Naive thymus-derived CD8-positive, alpha-beta T cell (primary cell): ENCODE results near the gene PLXNB2. TPM values are rescaled to one million over a fixed set of nuclear protein-coding genes. Genes with fewer than 3 reads are reported as not detected.

ENCODE experiments used
- ATAC-seq, 2 donors: fragments of 150-1000 bp; cut with Tn5 transposase in 1 of 2; sonication (Bioruptor Pico), chemical (Tn5 transposase) in 1 of 2; 1 replicate in 1 of 2; 2 replicates in 1 of 2; pipeline ENCODE4 v1.10.0; 2021; ENCODE audit warnings: mild to moderate bottlenecking in 2 of 2, moderate library complexity in 2 of 2
- POLR2A ChIA-PET: fragments of 350-600 bp; sonication (Branson Sonifier 250); formaldehyde crosslinking; loops from one replicate; lab custom pipeline; 2021; ENCODE audit warnings: antibody characterized with exemption; lab: Charles Lee
- DNase-seq, 10 donors: peaks; one replicate each; pipeline versions ENCODE4 v3.0.0 to v3.0.0-alpha.2; 2020 to 2022
- H3K27ac Mint-ChIP-seq, 10 donors: one replicate each; pipeline ENCODE4 v1.8.0; 2020 to 2022; ENCODE audit warnings: mild to moderate bottlenecking in 10 of 10, mixed read lengths in 10 of 10, moderate library complexity in 4 of 10, inconsistent platforms in 1 of 10
- H3K27me3 Mint-ChIP-seq, 5 donors: one replicate each; pipeline ENCODE4 v1.8.0; 2021 to 2022; ENCODE audit warnings: mixed read lengths in 5 of 5
- H3K36me3 Mint-ChIP-seq, 3 donors: one replicate each; pipeline ENCODE4 v1.8.0; 2020 to 2022; ENCODE audit warnings: mixed read lengths in 3 of 3, mild to moderate bottlenecking in 2 of 3, inconsistent platforms in 1 of 3
- H3K4me1 Mint-ChIP-seq, 4 donors: one replicate each; pipeline ENCODE4 v1.8.0; 2021 to 2022; ENCODE audit warnings: mixed read lengths in 4 of 4
- H3K4me3 Mint-ChIP-seq, 10 donors: one replicate each; pipeline ENCODE4 v1.8.0; 2020 to 2022; ENCODE audit warnings: mild to moderate bottlenecking in 10 of 10, mixed read lengths in 10 of 10, moderate library complexity in 6 of 10, inconsistent platforms in 1 of 10
- H3K9me3 Mint-ChIP-seq, 9 donors: one replicate each; pipeline ENCODE4 v1.8.0; 2020 to 2022; ENCODE audit warnings: mixed read lengths in 9 of 9, mild to moderate bottlenecking in 3 of 9, inconsistent platforms in 1 of 9, moderate library complexity in 1 of 9
- polyA plus RNA-seq, 3 donors: library from polyadenylated mRNA; unstranded; fragments of 300-500 nt; fragmentation: Illumina TruSeq; gene quantifications; one replicate each; pipeline ENCODE4 v1.2.3, GENCODE V29; 2021
- total RNA-seq, 8 experiments: library from RNA in 2 of 8; stranded (reverse) in 2 of 8; gene quantifications; one replicate each; pipeline ENCODE4 v1.2.3 and lab custom pipeline; 2021 to 2026

The PLXNB2 gene
- total and polyA plus RNA-seq, 5 experiments from 2014 or later = 0.72 to 16.7 (median 4.1) TPM

DNA sequence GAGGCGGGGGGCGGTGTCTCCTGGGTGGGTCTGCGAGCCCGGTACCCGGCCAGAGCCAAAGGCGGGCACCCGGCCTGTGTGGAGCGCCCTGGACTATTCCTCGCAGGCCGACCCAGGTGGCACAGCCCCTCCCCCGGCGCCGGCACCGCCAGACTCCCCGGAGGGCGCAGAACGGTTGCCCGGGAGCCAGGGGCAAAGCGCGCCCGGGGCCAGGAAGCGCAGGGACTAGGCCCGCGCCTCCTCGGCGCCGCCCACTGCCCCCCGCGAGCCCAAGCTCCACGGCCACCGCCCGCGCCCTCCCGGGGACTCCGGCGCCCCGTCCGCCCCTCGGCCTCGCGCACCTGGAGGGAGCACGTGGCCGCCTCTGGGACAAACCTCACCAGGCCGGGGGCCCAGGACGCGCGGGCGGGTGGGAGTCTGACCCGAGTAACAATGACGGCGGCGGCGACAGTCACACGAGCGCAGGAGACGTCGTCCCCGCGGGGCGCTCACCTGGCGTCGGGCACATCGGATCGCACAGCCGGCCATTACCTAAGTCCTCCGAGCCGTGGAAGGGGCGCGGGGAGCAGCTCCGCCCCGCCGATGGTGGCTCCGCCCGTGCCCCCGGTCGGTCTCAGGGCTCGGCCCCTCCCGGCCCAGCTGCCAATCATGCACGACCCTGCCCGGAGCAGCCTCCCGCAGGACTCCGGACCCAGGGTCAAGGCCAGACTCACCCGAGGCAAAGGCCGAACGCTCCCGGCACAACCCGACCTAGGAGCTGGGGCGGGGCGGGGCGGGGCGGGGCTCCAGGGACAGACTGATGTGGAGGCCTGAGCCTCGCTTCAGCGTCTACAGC lies 7.4 kb downstream of the PLXNB2 start:
- no peak for DNase-seq
- ATAC-seq = peak in 1 of 2 donors; percentile 42
- peaks cover 0 to 37% (median 0%) of the 10 kb centered on the region in 5 donors for H3K27me3 Mint-ChIP-seq
- H3K36me3 Mint-ChIP-seq = no peaks in the 10 kb centered on the region
- POLR2A ChIA-PET = no interaction called here
- H3K4me1 Mint-ChIP-seq = peaks cover 0 to 25% (median 7%) of the 10 kb centered on the region in 4 donors
- H3K4me3 Mint-ChIP-seq = no peak overlapping the region
- no peak overlapping the region for H3K27ac Mint-ChIP-seq
- peaks cover 0 to 1% (median 0%) of the 10 kb centered on the region in 9 donors for H3K9me3 Mint-ChIP-seq

DNA sequence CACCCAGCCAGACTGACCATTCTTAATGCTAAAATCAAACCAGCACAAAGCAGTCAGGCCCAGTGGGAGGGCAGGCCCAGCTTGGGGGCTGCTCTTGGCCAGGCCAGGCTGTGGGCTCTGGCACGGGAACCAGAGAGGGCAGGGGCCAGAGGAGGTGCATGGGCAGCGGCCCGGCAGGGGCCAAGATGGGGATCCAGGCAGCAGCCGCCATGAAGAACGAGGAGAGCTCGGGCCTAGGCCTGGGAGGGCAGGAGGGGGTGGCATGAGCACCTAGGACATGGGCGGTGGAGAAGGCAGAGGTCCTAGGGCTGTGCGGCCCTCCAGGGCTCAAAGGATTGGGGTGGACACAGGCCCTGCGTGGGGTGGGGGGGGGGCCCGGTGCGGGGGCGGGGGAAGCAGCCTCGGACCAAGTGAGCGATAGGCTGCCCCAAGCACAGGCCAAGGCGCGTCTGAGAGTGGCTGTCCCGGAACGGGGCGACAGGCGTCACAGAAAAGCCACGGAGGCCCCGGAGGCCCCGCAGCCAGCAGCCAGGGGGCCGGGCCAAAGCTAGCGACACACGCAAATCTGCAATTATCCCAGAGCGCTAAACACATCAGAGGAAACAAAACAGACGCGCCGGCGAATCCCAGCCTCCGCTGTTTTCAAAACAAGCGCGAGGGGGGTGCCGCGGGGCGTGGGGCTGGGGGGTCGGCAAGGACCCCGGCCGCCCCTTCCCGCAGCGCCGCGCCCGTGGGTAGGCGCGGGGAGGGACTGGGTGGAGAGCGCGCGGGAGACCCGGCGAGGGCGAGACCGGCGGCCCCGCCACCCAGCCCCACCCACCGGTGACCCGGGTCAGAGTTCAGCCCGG lies 8.3 kb downstream of the PLXNB2 start:
- ATAC-seq (peak; percentile 22 to 48), DNase-seq (no peak)
- H3K27ac Mint-ChIP-seq = peak overlapping the region in 1 of 10 donors; percentile 34
- H3K36me3 Mint-ChIP-seq = no peaks in the 10 kb centered on the region
- H3K4me3 Mint-ChIP-seq = peak overlapping the region in 3 of 10 donors; percentile 2 to 34 (median 30)
- H3K4me1 Mint-ChIP-seq = peaks cover 0 to 20% (median 8%) of the 10 kb centered on the region in 4 donors
- POLR2A ChIA-PET = no interaction called here
- no peaks in the 10 kb centered on the region for H3K9me3 Mint-ChIP-seq
- H3K27me3 Mint-ChIP-seq = peaks cover 0 to 30% (median 0%) of the 10 kb centered on the region in 5 donors

DNA sequence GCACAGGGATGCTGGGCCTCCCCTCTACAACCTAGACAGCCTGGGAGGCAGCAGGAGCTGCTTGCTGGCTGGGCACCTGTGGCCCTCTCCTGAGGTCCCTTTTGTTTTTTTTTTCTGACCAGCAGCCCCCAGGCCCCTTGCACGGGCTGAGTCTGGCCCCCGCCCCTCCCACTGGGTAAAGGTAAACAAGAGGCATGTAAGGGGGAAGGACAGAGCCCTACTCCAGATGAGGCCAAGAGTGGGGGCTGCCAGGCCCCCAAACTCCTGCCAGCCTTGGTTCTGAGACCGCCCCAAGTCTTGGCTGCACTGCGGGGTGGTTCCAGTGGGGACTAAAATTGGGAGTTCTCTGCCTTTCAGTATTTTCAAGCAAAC lies 9.2 kb downstream of the PLXNB2 start:
- no peak overlapping the region for H3K27ac Mint-ChIP-seq
- no peaks in the 10 kb centered on the region for H3K36me3 Mint-ChIP-seq
- POLR2A ChIA-PET = no interaction called here
- DNase-seq = no peak
- peaks cover 0 to 18% (median 9%) of the 10 kb centered on the region in 4 donors for H3K4me1 Mint-ChIP-seq
- peaks cover 0 to 28% (median 0%) of the 10 kb centered on the region in 5 donors for H3K27me3 Mint-ChIP-seq
- no peak overlapping the region for H3K4me3 Mint-ChIP-seq
- H3K9me3 Mint-ChIP-seq = no peaks in the 10 kb centered on the region
- no peak for ATAC-seq

DNA sequence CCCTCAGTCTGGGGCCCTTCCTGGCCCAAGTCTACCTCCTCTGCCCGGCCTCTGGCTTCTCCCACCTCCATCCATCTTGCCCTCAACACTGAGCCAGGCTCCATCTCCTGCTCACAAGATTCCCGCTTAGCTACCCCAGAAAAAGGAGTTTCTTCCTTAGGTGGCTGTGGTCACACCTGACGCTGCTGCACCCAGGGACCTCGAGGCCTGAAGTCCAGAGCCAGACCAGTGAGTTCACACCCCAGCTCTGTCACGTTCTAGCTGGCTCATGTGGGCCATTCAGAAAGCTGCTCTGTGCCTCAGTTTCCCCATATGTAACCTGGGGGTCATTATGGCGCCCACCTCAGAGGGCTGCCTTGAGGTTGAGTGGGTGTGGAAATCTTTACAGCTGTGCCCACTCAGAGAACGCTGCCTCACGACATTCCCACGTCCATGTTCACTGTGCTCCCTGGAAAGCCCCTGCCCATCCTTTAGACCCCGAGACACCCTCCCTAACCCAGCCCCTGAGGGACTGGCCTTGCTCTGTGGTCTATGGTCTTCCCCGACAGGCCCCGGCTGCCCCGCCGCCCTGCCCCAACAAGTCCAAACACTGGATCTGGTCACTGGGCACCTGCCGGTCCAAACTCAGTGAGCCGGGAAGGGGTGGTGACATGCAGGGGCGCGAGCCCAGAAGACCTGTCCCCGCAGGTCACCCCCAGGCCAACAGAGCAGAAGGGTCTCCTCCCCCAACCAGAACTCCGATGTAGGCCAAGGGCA lies 9.8 kb downstream of the PLXNB2 start:
- H3K4me1 Mint-ChIP-seq = peaks cover 4 to 17% (median 10%) of the 10 kb centered on the region in 4 donors
- ATAC-seq = no peak
- no peak for DNase-seq
- H3K9me3 Mint-ChIP-seq = no peaks in the 10 kb centered on the region
- POLR2A ChIA-PET = interaction anchor here (1.6 kb wide), 1 partner anchor 9 kb away, joined by 8 read pairs; the partner anchor contains the start of gene PLXNB2
- H3K27me3 Mint-ChIP-seq = peaks cover 0 to 28% (median 0%) of the 10 kb centered on the region in 5 donors
- peaks cover 0 to under 1% (median 0%) of the 10 kb centered on the region in 3 donors for H3K36me3 Mint-ChIP-seq
- peak overlapping the region in 3 of 10 donors; percentile 29 to 43 (median 41) for H3K27ac Mint-ChIP-seq
- H3K4me3 Mint-ChIP-seq = no peak overlapping the region

DNA sequence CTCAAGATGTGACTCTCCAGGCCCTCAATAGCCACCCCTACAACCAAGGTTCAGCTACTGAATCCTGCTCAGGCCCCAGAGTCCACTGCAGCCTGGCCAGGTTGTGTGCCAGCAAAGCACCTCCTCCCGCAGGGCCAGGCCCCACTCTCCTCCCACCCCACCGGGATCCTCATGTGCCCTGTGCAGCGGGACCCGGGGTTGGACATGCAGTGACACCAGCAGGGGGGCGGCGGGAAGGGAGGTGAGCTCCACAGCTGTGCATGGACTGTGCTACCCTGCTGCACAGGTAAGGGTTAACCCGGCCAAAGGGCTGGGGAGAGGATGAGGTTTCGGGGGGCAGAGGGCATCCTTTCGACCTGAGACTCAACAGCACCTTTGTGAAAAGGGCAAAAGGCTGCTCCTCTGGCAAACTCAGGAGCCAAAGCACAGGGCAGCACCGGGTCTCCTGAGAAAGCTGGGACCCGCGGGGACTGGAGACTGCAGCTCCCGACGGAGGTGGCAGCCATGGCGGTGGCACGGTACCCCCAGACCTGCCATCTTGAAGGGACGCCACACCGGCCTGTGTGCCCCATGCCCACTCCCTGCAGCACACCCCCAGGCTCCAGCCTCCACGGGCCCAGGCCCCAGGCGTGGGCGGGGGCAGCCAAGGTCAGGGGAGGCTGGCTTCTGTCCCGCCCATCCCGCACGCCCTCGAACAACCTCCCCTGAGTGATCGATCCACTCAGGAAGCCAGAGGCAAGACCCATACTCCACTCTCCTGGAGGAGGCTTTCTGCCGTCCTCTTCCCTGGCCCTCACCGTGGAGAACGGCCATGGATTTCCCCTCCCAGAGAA lies 10.6 kb downstream of the PLXNB2 start:
- Mint-ChIP-seq H3K9me3 (no peaks in the 10 kb centered on the region), H3K36me3 (peaks cover 0 to 2% (median 0%) of the 10 kb centered on the region in 3 donors), H3K27me3 (peaks cover 0 to 33% (median 0%) of the 10 kb centered on the region in 5 donors), H3K4me1 (peaks cover 8 to 25% (median 17%) of the 10 kb centered on the region in 4 donors), H3K4me3 (no peak overlapping the region), H3K27ac (peak overlapping the region in 1 of 10 donors; percentile 56)
- POLR2A ChIA-PET = interaction anchor here (1.6 kb wide), 1 partner anchor 10 kb away, joined by 8 read pairs; the partner anchor contains the start of gene PLXNB2
- no peak for ATAC-seq
- DNase-seq = no peak

DNA sequence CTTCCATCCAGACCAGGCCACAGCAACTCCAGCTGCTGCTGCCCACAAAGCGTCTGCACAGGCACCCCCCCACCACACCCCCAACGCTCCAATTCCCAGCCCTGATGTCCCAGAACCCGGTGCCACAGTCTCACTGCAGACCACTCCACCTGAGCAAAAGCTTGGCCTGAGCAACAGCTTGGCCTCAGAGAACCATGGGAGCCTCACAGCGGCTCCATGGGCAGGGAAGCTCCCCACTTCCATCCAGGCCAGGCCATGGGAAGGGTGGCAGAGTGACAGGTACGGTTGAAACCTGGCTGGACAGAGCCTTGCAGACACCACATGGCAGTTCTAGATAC lies 13.2 kb downstream of the PLXNB2 start:
- H3K27ac Mint-ChIP-seq = peak overlapping the region in 5 of 10 donors; percentile 6 to 66 (median 37)
- H3K4me3 Mint-ChIP-seq = peak overlapping the region in 9 of 10 donors; percentile 39 to 82 (median 50)
- H3K4me1 Mint-ChIP-seq = peaks cover 11 to 29% (median 20%) of the 10 kb centered on the region in 4 donors
- H3K36me3 Mint-ChIP-seq = peaks cover 0 to 2% (median 0%) of the 10 kb centered on the region in 3 donors
- DNase-seq (no peak), ATAC-seq (no peak)
- H3K27me3 Mint-ChIP-seq = peaks cover 0 to 35% (median 0%) of the 10 kb centered on the region in 5 donors
- POLR2A ChIA-PET = interaction anchor here (0.6 to 3.9 kb wide), 5 partner anchors 9 to 81 kb away, joined by 3 to 19 read pairs (median 4); partner anchors contain the start of gene PLXNB2
- H3K9me3 Mint-ChIP-seq = no peaks in the 10 kb centered on the region

DNA sequence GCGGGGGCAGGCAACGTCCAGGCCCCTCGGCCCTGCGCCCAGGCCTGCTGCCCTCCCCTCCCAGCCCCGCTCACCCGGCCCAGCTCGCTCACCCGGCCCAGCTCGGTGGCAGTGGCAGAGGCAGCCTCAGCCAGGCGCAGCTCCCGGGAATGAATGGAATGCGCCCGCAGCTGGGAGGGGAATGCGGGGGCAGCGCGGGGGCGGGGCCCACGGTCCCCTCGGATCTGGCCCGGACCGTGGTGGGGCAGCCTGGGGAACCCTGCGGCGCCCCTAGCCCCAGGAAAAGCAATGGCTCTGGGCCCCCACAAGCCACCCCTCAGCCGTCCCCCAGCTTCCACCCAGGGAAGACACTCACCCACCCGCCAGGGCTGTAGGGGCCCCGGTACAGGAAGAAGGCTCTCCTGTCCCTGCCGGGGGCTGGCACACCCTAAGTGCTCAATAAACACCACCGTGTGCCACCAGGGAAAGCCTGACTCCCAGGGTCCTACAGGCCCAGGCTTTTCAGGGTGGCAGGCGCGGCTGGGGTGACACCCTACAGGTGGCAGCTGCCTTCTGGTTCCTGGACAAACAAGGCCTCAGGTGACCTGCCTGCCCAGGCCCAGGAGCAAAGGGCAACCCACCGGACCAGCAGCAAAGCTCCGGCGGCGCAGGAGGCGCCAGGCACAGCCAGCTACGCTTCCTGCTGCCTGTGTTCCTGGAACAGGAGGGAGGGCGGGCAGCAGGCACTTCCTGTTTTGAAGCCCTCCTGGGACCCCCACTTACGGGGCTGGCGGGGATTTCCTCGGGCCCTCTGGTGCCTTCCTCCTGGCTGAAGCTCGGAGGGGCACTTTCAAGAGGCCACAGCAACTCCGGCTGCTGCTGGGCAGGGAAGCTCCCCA lies 13.8 kb downstream of the PLXNB2 start:
- Mint-ChIP-seq H3K4me3 (peak overlapping the region; percentile 25 to 82 (median 60)), H3K36me3 (peaks cover 0 to 2% (median 0%) of the 10 kb centered on the region in 3 donors), H3K9me3 (no peaks in the 10 kb centered on the region), H3K4me1 (peaks cover 11 to 23% (median 19%) of the 10 kb centered on the region in 4 donors), H3K27me3 (peaks cover 0 to 31% (median 0%) of the 10 kb centered on the region in 5 donors), H3K27ac (peak overlapping the region in 6 of 10 donors; percentile 6 to 66 (median 33))
- DNase-seq (peak in 5 of 10 donors; percentile 17 to 37 (median 33)), ATAC-seq (peak; percentile 60 to 63)
- POLR2A ChIA-PET = interaction anchor here (1.0 to 3.9 kb wide), 8 partner anchors 10 to 49 kb away, joined by 3 to 19 read pairs (median 4); partner anchors contain the start of gene PLXNB2

DNA sequence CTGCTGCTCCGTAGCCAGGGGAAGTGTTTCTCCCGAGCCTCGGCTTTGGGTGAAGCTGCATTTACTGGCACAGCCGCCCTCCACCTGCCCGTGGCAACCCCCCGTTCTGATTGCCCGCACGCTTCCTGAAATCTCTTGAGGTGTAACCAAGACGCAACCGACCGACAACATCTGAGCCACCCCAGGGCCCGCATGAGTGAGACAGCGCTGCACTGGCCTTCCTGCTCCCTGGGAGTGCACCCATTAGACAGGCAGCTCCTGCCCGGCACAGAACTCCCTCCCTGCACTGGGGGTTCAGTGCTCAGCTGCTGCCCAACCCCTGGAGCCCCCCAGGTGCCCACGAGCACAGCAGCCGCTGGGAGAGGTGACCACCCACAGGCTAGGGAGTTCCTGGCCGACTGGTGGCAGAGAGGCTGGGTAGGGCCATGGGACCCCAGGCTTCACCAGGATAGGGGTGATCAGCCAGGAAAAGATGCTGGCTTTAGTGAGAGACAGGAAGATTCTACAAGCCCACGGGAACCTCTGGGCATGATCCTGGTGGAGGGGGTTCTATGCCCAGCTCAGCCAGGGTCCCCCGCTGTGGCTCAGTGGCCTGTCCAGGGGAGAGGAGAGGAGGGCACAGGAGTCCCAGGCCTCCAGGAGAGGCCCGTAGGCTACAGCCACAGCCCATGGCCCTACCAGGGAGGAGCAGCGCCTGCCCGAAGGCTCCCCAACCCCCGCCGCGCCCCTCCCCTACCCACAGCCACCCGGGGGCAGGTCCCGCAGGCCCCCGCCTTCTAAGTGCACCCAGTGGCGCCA lies 14.6 kb downstream of the PLXNB2 start:
- Mint-ChIP-seq H3K4me3 (peak overlapping the region; percentile 68 to 95 (median 84)), H3K9me3 (no peaks in the 10 kb centered on the region), H3K4me1 (peaks cover 11 to 23% (median 18%) of the 10 kb centered on the region in 4 donors), H3K27ac (peak overlapping the region in 9 of 10 donors; percentile 13 to 95 (median 73)), H3K36me3 (peaks cover 0 to 8% (median 0%) of the 10 kb centered on the region in 3 donors), H3K27me3 (peaks cover 0 to 24% (median 0%) of the 10 kb centered on the region in 5 donors)
- POLR2A ChIA-PET = interaction anchor here (0.5 to 3.9 kb wide), 9 partner anchors 11 to 465 kb away, joined by 3 to 19 read pairs (median 4); partner anchors contain the start of gene PLXNB2
- DNase-seq (peak in 4 of 10 donors; percentile 22 to 47 (median 42)), ATAC-seq (peak; percentile 61 to 73)

DNA sequence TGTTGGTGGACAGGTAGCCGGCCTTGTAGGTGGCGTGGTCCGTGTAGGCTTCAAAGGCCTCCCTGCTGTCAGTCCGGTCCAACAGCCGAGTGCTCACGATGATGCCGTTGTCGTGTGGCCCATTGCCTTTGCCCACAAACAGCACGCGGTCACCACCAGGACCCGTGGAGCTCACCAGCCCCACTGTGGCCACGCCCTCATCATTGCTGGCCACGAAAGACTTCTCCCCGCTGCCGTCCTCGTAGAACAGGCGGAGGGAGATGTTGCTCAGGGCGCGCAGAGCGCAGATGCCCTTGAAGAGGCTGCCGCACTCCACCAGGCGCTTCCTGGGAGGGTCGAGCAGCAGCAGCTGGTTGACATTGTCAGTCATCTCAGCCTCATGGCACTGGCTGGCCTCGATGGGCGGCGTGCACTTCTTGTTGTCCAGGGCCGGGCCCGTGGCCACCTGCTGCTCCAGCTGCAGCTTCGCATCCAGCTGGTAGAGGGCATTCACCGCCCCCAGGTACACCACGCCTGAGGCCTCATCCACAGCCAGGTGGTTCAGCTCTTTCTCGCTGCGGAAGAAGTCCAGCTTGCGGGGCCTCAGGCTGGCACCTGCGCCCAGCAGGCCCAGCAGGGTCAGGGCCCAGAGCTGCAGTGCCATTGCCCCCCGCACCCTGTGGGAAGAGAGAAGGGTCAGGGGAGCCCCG lies 17.4 kb downstream of the PLXNB2 start:
- peaks cover 11 to 23% (median 17%) of the 10 kb centered on the region in 4 donors for H3K4me1 Mint-ChIP-seq
- H3K9me3 Mint-ChIP-seq = no peaks in the 10 kb centered on the region
- H3K4me3 Mint-ChIP-seq = no peak overlapping the region
- DNase-seq (no peak), ATAC-seq (no peak)
- no peak overlapping the region for H3K27ac Mint-ChIP-seq
- peaks cover 0 to 17% (median 0%) of the 10 kb centered on the region in 5 donors for H3K27me3 Mint-ChIP-seq
- peaks cover 0 to 8% (median 0%) of the 10 kb centered on the region in 3 donors for H3K36me3 Mint-ChIP-seq
- POLR2A ChIA-PET = no interaction called here
